Esophagus muscularis mucosa (tissue), 4 donors: ENCODE data around the gene TPM2.

Experiments used
- EP300 ChIP-seq: sonication (generic); formaldehyde crosslinking; IDR thresholded peaks from one replicate; pipeline ENCODE4 v1.6.1; 2017; ENCODE audit warnings: antibody characterized with exemption
- POLR2A ChIP-seq: fragments of 450-650 bp; IDR thresholded peaks from one replicate; pipeline ENCODE4 v1.6.1; 2017; ENCODE audit warnings: antibody characterized with exemption, moderate library complexity, mild to moderate bottlenecking, low read depth
- TF ChIP-seq, protein P1 (sequence below), 3 experiments: fragments of 200-600 bp in 2 of 3; fragments of 450-650 bp in 1 of 3; sonication (generic) in 2 of 3; IDR thresholded peaks; one replicate each; pipeline ENCODE4 v1.5.1; 2017 to 2019; ENCODE audit warnings: antibody characterized with exemption in 3 of 3, mild to moderate bottlenecking in 2 of 3, moderate library complexity in 1 of 3

DNA sequence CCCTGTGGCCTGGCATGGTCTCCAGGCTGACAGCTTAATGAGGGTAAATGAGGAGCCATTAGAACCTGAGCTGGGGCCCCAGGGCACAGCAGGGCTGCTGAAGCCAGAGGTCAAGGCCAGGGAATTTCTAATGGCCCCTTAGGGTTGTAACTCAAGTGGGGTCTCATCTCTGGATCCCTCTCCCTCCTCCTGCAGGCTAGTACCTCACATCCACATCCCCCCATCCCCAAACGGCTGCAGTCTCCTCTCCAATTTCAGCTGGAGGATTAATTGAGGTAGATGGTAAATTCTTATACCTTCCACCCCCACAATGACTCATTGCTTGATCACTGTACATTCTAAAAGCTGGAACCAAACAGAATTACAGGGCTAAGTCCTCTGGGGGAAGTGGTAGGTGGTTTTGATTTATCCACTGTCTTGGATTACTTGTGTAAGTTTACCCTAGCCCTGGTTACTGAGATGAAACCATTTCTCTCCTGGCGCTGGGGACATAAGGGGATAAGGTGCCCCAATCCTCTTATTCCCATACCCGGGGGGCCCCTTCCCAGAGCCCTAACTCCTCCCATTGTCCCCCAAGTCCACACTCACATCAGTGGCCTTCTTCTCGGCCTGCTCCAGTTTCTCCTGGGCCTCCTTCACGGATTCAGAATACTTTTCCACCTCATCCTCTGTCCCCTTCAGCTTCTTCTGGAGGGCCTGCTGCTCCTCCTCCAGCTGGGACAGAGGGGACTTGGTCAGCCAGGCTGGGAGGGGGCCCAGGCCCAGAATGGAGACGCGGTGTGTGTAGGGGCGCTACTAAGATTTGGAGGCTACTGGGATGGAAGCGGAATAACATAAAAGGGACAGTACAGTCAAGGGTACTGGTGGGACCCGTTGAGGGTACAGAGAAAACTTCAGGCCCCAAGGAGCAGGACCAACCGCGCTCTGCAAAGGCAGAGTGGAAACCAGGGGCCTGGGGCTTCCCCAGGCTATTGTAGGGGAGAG is 875 bp downstream of the TPM2 start:
- TF ChIP-seq, protein P1, sequence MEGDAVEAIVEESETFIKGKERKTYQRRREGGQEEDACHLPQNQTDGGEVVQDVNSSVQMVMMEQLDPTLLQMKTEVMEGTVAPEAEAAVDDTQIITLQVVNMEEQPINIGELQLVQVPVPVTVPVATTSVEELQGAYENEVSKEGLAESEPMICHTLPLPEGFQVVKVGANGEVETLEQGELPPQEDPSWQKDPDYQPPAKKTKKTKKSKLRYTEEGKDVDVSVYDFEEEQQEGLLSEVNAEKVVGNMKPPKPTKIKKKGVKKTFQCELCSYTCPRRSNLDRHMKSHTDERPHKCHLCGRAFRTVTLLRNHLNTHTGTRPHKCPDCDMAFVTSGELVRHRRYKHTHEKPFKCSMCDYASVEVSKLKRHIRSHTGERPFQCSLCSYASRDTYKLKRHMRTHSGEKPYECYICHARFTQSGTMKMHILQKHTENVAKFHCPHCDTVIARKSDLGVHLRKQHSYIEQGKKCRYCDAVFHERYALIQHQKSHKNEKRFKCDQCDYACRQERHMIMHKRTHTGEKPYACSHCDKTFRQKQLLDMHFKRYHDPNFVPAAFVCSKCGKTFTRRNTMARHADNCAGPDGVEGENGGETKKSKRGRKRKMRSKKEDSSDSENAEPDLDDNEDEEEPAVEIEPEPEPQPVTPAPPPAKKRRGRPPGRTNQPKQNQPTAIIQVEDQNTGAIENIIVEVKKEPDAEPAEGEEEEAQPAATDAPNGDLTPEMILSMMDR (IDR thresholded peaks at IDR 0.05), result no peak
- TF ChIP-seq POLR2A, result no peak
- no peak for TF ChIP-seq EP300
